CD4-positive, alpha-beta T cell (primary cell): ENCODE measurements around the gene PPIF. TPM values are rescaled to one million over a fixed set of nuclear protein-coding genes. Genes with fewer than 3 reads are reported as not detected.

Experiments
- ATAC-seq: fragments of 200-7000 bp; cut with Tn5 transposase; one replicate; pipeline ENCODE4 v1.10.0; 2022; ENCODE audit warnings: mild to moderate bottlenecking; ENCODE audit not compliant: poor library complexity
- CTCF ChIA-PET: fragments of 350-600 bp; sonication (Branson Sonifier 250); formaldehyde crosslinking; loops from one replicate; lab custom pipeline; 2021; ENCODE audit warnings: antibody characterized with exemption, inconsistent platforms; lab: Charles Lee
- POLR2A ChIA-PET: fragments of 350-600 bp; sonication (Branson Sonifier 250); formaldehyde crosslinking; loops from one replicate; lab custom pipeline; 2021; ENCODE audit warnings: antibody characterized with exemption, inconsistent platforms; lab: Charles Lee
- DNase-seq, 14 experiments: peaks; one replicate each; pipeline ENCODE4 v3.0.0-alpha.2; 2013 to 2020; ENCODE audit warnings: mixed read lengths in 2 of 14
- H3K27ac ChIP-seq, 2 donors: one replicate each; pipeline versions ENCODE4 v1.5.1 to v1.7.0; 2013; ENCODE audit warnings: low read length in 2 of 2, low read depth in 1 of 2, mild to moderate bottlenecking in 1 of 2
- H3K27me3 ChIP-seq, 2 experiments: 1 replicate in 1 of 2; 2 replicates in 1 of 2; pipeline versions ENCODE4 v1.6.1 to v1.7.0; 2013; ENCODE audit warnings: low read length in 2 of 2, control low read depth in 1 of 2, mild to moderate bottlenecking in 1 of 2, moderate library complexity in 1 of 2; ENCODE audit not compliant: insufficient read depth in 2 of 2, control insufficient read depth in 1 of 2
- H3K36me3 ChIP-seq: one replicate; pipeline ENCODE4 v1.6.1; 2013; ENCODE audit warnings: low read length, control low read depth; ENCODE audit not compliant: insufficient read depth
- H3K4me1 ChIP-seq: one replicate; pipeline ENCODE4 v1.6.1; 2013; ENCODE audit warnings: low read length, control low read depth; ENCODE audit not compliant: insufficient read depth
- H3K4me3 ChIP-seq: one replicate; pipeline ENCODE4 v1.5.1; 2013; ENCODE audit warnings: mild to moderate bottlenecking, low read length, moderate library complexity
- H3K9me3 ChIP-seq, 2 experiments: 1 replicate in 1 of 2; 2 replicates in 1 of 2; pipeline versions ENCODE4 v1.6.1 to v1.7.0; 2013; ENCODE audit warnings: low read length in 2 of 2, mild to moderate bottlenecking in 2 of 2, control low read depth in 1 of 2, moderate library complexity in 1 of 2; ENCODE audit not compliant: control insufficient read depth in 1 of 2, insufficient read depth in 1 of 2
- H3K27ac Mint-ChIP-seq: one replicate; pipeline ENCODE4 v1.8.0; 2020; ENCODE audit warnings: mixed read lengths
- H3K27me3 Mint-ChIP-seq: one replicate; pipeline ENCODE4 v1.8.0; 2021; ENCODE audit warnings: mixed read lengths
- H3K36me3 Mint-ChIP-seq: one replicate; pipeline ENCODE4 v1.8.0; 2021; ENCODE audit warnings: low read depth, mixed read lengths
- H3K4me1 Mint-ChIP-seq: one replicate; pipeline ENCODE4 v1.8.0; 2021; ENCODE audit warnings: low read depth, mixed read lengths
- H3K4me3 Mint-ChIP-seq: one replicate; pipeline ENCODE4 v1.8.0; 2020; ENCODE audit warnings: mild to moderate bottlenecking, mixed read lengths
- H3K9me3 Mint-ChIP-seq: one replicate; pipeline ENCODE4 v1.8.0; 2020; ENCODE audit warnings: mixed read lengths
- intact Hi-C, 2 experiments: fragments of 100-400 bp; cut with DNase I in 1 of 2; cut with micrococcal nuclease in 1 of 2; formaldehyde crosslinking; loops; one replicate each; pipeline versions ENCODE4 v1.15.1 to v1.9.0; 2023 to 2025; cut with DNase I, micrococcal nuclease
- total RNA-seq, 174 experiments: library from RNA in 2 of 174; stranded (reverse) in 2 of 174; gene quantifications; one replicate each; pipeline ENCODE4 v1.2.3 and lab custom pipeline; 2021 to 2026
- TF ChIP-seq, protein P1 (sequence below): fragments of 200-600 bp; IDR thresholded peaks from one replicate; pipeline ENCODE4 v1.8.0; 2022; ENCODE audit warnings: antibody characterized with exemption, mild to moderate bottlenecking

PPIF gene
- total RNA-seq, 2 experiments from 2014 or later, result 42.4 to 42.7 TPM

DNA sequence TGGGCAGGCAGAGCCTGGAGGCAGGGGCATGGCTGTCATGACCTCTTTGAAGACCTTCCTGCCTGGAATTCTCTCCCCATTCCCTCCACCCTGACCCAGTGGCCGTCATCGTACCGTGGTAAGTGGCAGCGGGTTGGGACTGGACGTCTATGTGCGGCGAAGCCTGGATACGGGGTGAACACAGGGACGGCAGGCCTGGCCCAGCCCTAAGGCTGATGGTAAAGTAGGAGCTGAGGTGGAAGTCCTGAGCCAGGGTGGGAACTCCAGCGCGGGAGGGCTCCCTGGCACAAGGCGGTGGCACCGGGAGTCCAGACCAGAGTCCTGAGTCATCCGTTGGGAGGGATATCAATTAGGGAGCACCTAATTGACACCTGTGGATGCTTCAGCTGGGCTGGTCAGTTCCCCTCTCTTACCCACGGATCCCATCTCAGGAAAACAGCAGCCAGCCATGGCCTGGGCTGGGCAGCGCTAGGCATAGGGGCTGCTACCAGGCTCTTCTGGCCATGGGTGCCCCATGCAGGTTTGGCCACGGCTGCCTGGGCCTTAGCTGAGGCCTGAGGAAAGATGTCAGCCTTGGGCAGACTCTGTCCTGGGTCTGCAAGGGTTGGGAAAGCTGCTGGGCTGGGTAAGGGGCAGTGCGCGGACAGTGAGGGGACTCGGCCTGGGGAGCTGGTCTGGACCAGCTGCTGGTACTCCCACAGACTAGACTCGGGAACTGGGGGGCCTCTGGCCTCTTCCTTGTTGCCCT lies 3.3 kb downstream of the PPIF start:
- Mint-ChIP-seq H3K9me3 (no peaks in the 10 kb centered on the region), H3K27ac (no peak overlapping the region), H3K4me1 (peaks cover 27% of the 10 kb centered on the region), H3K36me3 (peaks cover 72% of the 10 kb centered on the region), H3K4me3 (no peak overlapping the region), H3K27me3 (no peaks in the 10 kb centered on the region)
- no peak for ATAC-seq
- TF ChIP-seq, protein P1, sequence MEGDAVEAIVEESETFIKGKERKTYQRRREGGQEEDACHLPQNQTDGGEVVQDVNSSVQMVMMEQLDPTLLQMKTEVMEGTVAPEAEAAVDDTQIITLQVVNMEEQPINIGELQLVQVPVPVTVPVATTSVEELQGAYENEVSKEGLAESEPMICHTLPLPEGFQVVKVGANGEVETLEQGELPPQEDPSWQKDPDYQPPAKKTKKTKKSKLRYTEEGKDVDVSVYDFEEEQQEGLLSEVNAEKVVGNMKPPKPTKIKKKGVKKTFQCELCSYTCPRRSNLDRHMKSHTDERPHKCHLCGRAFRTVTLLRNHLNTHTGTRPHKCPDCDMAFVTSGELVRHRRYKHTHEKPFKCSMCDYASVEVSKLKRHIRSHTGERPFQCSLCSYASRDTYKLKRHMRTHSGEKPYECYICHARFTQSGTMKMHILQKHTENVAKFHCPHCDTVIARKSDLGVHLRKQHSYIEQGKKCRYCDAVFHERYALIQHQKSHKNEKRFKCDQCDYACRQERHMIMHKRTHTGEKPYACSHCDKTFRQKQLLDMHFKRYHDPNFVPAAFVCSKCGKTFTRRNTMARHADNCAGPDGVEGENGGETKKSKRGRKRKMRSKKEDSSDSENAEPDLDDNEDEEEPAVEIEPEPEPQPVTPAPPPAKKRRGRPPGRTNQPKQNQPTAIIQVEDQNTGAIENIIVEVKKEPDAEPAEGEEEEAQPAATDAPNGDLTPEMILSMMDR, result no peak
- peak in 2 of 14 experiments; percentile 13 to 30 for DNase-seq
- no peaks in the 10 kb centered on the region for H3K9me3 ChIP-seq
- POLR2A ChIA-PET, result no interaction called here
- peaks cover 65% of the 10 kb centered on the region for H3K36me3 ChIP-seq
- no peaks in the 10 kb centered on the region for H3K27me3 ChIP-seq
- CTCF ChIA-PET, result no interaction called here
- peaks cover 56% of the 10 kb centered on the region for H3K4me1 ChIP-seq
- no peak overlapping the region for H3K27ac ChIP-seq
- intact Hi-C loops, result no loop called here
- no peak overlapping the region for H3K4me3 ChIP-seq

DNA sequence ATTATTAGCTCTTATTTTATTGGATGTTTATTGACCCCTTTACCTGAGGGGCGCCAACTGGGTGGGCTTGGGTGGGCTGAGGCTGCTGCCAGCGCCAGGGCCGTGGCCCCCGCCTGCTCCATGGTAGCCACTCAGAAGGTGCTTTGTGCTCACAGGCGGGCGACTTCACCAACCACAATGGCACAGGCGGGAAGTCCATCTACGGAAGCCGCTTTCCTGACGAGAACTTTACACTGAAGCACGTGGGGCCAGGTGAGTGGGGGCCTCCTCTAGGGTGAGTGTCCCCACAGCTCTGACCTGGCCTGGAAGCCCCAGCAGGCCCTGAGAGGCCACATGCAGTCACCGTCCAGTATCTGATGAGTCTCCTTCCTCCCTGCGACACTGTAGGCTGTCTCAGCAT lies 4.1 kb downstream of the PPIF start:
- CTCF ChIA-PET, result no interaction called here
- Histone ChIP-seq H3K36me3 (peaks cover 68% of the 10 kb centered on the region), H3K27me3 (no peaks in the 10 kb centered on the region), H3K27ac (no peak overlapping the region), H3K4me3 (no peak overlapping the region), H3K9me3 (no peaks in the 10 kb centered on the region), H3K4me1 (peaks cover 54% of the 10 kb centered on the region)
- no peaks in the 10 kb centered on the region for H3K27me3 Mint-ChIP-seq
- intact Hi-C loops, result no loop called here
- no peak overlapping the region for H3K4me3 Mint-ChIP-seq
- POLR2A ChIA-PET, result no interaction called here
- DNase-seq (peak in 2 of 14 experiments; percentile 4 to 29), ATAC-seq (no peak)
- peaks cover 80% of the 10 kb centered on the region for H3K36me3 Mint-ChIP-seq
- no peak overlapping the region for H3K27ac Mint-ChIP-seq
- peaks cover 27% of the 10 kb centered on the region for H3K4me1 Mint-ChIP-seq
- H3K9me3 Mint-ChIP-seq, result no peaks in the 10 kb centered on the region
- TF ChIP-seq, protein P1, result no peak

DNA sequence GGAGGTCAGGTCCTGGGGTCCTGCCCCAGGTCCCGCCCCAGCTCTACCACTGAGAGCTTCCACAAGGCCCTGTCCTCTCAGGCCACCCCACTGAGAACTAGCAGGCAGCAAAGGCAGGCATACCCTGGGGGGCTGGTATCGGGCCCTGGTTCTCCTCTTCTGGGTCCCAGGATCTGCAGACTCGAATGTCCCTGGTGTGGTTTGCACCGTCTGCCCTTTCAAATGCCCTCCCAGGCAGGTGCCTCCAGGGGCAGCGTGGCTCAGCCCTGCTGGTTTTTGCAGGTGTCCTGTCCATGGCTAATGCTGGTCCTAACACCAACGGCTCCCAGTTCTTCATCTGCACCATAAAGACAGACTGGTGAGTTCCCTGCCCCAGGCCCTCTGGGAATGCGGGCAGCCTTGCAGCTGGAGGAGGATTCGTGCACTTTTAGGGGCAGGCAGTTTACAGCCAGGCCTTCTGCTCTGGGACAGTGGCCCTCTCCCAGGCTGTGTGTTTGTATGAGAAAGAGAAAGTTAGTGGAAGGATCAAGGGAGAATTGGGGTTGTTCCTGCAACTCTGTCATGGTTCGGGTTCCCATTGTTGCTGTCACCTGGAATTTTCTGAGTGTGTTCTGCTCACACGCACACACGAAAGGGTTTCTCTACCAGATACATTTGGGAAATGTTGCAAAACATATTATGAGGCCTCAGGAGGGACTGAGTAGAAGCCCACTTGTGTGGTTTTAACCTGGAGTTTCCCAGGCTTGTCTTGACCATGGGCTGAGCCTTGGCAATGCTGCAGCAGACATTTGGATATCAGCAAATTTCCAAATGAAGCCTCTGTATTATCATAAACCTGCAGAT lies 5.0 kb downstream of the PPIF start:
- DNase-seq, result peak in 2 of 14 experiments; percentile 10 to 24
- no peaks in the 10 kb centered on the region for H3K27me3 ChIP-seq
- H3K36me3 ChIP-seq, result peaks cover 69% of the 10 kb centered on the region
- no peak overlapping the region for H3K4me3 ChIP-seq
- intact Hi-C loops, result no loop called here
- no peak overlapping the region for H3K4me3 Mint-ChIP-seq
- TF ChIP-seq, protein P1, result no peak
- ChIA-PET CTCF (no interaction called here), POLR2A (no interaction called here)
- H3K27ac ChIP-seq, result no peak overlapping the region
- peaks cover 89% of the 10 kb centered on the region for H3K36me3 Mint-ChIP-seq
- no peaks in the 10 kb centered on the region for H3K27me3 Mint-ChIP-seq
- H3K9me3 Mint-ChIP-seq, result no peaks in the 10 kb centered on the region
- H3K4me1 ChIP-seq, result peaks cover 46% of the 10 kb centered on the region
- peaks cover 23% of the 10 kb centered on the region for H3K4me1 Mint-ChIP-seq
- H3K9me3 ChIP-seq, result no peaks in the 10 kb centered on the region
- H3K27ac Mint-ChIP-seq, result no peak overlapping the region
- no peak for ATAC-seq
